NCI-H460 (cell line): Measurements from ENCODE around the gene TCEAL3. TPM values are rescaled to one million over a fixed set of nuclear protein-coding genes. Genes with fewer than 3 reads are reported as not detected.
"Not testable (repeated sequence)": the region's sequence is repeated elsewhere in the genome, so short reads cannot be mapped to it uniquely, and the experiment has no call there.

ENCODE experiments used
- DNase-seq: peaks from one replicate; pipeline ENCODE4 v3.0.0-alpha.2; 2016; ENCODE audit warnings: low read depth; ENCODE audit errors: extremely low read depth
- total RNA-seq: library from RNA; depleted of rRNA; stranded (reverse); fragments of >200 nt; shearing (Covaris generic); gene quantifications from 2 replicates; pipeline ENCODE4 v1.2.3, GENCODE V29; 2014

The TCEAL3 gene
- total RNA-seq, 1 experiment from 2014 or later, result 5.0 TPM

GRCh38 chrX:103624111-103624510 is 16.3 kb downstream of the TCEAL3 start:
- no peak for DNase-seq

DNA sequence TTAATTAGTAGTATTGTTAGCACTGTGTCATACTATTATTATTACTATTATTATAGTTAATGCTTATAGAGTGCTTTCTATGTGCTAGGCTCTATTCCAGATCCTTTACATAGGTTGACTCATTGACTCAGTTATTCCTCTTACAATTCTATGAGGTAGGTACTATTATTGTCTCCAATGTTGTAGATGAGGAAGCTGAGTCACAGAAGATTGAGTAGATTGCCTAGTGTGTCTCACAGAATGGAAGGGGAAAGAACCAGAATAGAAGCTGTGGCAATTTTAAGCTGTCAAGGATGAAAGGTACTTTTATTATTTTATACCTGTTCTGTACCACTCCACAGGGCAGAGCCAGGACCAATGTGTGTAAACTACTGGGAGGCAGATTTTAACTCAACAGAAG is 19.1 kb downstream of the TCEAL3 start:
- no peak for DNase-seq

DNA sequence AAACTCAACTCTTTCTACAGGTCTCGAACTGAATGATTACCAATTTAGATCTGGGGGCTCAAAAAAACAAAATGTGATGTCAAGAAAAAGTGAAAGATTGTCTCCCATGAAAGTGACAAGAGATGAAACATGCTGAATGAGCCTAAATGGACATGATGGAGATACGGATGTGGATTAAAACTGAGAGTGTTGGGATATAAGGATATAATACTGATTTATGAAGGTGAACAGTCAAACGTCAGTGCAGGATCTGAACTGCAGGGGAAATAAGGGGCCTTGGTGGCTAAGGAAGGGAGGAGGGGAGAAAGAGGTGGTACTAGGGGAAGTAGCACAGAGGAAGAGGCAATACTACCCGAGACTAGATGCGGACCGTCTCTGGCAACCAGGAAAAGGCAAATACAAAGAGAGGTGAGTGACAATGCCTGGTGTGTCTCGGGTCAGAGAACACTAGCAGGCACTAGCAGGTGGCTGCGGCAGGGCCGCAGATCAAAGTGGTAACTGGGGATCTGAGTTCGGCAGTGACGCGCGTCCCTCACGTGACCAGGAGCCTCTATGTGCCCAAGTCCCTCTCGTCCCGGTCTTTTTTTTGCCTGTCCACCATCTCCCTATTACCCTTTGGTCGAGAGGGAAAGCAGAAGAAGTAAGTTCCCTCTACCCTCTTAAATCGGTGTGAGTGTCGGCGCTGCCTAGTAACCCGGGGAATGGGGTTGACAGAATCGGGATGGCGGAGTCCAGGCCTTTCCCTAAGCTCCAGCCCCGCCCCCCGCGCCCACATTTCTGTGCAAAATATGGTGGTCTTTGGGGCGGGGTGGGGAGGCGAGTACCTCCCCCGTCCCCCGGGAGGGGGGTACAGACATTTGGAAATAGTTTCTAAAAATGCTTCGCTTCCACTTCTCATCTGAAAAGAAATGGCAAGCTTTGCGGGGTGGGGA is 20.9 kb downstream of the TCEAL3 start, which contains the start of gene TCEAL1:
Gene TCEAL1, plus strand, starts transcription at position 590 of the 932 bp plus-strand sequence. CDS start 942 bp downstream, outside the sequence.
- no peak for DNase-seq

DNA sequence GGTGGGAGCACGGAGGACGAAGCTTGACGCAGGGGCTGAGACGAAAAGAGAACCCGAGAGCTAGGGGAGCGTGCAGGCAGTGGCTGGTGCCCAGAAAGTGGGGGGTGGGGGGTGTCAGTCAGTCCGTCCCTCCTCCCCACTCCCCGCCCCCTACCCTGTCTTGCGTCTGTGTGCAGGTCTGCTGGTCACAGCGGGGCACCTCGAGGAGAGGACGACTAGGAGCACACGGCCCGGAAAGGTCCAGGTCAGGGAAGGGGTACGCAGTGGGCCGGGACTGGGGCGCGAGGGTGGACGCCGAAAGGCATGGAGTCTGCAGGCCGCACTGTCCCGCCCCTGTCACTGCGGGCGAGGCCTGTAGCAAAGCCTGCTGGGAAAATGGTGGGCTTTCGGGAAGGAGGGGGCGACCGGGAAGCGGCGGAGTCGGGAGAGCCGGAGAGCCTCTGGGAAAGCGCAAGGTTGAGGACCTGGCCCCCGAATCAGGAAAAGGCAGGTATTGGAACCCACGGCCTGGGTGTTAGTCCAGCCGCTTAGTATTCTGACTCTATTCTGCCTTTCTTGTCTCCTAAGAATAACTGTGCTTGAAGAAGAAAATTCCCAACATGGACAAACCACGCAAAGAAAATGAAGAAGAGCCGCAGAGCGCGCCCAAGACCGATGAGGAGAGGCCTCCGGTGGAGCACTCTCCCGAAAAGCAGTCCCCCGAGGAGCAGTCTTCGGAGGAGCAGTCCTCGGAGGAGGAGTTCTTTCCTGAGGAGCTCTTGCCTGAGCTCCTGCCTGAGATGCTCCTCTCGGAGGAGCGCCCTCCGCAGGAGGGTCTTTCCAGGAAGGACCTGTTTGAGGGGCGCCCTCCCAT is 21.8 kb downstream of the TCEAL3 start:
- peak; percentile 61 for DNase-seq

DNA sequence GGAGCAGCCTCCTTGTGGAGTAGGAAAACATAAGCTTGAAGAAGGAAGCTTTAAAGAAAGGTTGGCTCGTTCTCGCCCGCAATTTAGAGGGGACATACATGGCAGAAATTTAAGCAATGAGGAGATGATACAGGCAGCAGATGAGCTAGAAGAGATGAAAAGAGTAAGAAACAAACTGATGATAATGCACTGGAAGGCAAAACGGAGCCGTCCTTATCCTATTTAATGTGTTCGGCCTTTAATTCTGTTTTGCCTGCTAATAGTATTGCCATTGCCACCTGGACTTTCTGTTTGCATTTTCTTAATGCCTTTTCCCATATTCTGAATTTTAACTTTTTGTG is 22.4 kb downstream of the TCEAL3 start:
- DNase-seq, result no peak

DNA sequence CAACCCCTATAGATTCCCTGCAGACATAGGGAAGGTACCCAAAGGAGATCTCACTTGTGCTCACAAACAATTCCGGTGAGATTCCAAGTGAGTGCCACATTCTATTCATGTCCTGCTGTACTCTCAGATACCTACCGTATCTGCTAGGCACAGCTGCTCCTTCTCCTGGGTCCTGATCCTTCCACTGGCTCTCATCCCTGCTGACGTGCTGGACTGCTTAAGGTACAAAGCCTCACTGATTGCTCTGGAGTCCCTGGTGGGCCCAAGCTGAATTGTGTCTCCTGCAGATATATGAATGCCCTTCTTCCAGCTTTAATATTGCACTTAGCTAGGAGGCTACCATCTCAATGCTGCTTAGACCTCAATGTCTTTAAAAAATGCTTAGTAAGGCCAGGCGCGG is 23.4 kb downstream of the TCEAL3 start:
- no peak for DNase-seq

DNA sequence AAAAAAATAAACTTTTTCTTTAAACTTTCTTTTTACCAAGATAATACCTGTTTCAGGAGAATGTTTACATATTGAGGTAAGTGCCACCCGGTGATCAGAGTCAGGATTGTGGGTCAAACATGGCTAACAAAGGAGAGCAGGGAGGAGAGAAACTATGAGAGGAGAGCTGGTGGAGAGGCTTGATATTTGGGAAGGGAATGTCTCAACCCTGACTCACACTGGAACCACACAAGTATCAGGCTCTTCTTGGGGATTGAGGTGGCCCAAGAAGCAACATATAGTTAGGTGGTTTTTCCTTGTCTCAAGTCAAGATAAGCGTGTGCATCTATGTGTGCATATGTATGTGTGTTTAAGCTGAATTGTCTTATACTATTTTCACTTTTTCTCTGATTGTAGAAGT is 27.7 kb downstream of the TCEAL3 start:
- DNase-seq, result no peak

DNA sequence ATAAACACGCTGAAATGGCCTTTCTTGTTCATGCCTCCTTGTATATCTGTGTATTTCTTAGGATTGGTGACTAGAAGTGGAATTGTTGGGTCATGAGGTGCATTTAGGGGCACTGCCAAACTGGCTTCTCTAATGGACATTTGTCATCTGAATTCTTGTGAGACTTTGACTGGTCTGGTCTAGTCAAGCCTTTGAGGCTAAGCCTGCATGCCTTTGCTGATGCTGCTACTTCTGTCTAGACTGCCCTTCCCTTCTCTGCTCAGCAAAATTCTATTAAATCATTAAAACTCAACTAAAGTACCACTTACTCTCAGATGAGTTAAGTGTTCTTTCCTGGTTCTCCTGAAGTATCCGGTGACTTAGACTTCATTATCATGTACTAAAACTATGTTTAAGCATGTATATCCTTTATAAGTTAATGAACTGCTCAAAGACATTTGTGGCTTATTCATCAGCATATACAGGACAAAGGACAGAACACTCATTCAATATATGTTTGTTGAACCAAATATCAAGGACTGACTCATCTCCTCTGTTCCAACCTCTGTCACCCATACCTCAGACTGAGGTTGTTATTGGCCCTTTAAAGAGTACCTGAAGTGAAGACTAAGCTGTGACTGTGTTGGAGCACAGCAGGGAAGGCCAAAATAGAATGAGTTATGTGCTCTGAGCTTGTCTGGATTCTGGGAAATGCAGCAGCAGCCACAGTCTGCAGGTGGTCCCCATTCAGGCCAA is 30.0 kb downstream of the TCEAL3 start:
- DNase-seq, result no peak

DNA sequence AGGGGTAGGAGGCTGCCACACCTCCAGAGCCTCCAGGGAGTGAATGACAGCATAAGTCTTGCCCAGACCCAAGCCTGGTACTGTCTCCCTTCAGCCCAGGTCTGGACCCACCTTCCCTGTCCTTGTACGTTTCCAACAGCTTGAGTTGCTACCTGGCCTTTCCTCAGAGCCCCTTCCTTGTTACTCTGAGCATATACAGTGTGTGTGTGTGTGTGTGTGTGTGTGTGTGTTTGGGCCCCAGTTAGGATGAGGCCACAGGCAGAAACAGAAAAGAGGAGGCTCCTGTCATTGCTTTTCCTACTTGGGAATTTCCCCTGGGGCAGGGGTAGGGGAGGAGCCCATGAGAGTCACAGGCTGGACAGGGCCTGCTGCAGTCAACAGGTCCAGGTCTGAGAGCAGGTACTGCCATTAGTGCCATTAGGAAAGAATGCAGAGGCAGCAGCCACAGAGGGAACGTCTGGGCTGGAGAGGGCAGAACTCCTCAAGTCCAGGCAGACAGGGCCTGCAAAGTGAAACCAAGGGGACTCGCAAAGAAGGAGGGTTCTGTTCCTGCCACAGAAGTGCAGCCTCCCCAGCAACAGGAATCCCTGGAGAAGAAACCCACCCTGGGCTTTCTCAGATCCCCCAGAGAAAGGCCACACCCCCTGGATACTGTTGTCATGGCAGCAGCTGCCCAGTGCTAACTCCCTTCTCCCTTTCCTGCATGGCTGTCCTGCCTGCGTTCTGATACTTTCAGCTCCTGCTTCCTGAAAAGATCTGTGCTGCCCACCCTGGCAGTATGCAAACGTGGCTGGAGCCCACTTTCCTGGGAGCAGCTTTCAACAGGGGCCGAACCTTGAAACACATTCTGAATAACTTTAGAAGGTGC is 30.9 kb downstream of the TCEAL3 start:
- not testable (repeated sequence) for DNase-seq

GRCh38 chrX:103640401-103641155 is 32.8 kb downstream of the TCEAL3 start:
- no peak for DNase-seq

- DNase-seq, result no peak
These were observed 36.4 kb downstream of the TCEAL3 start for GRCh38 chrX:103644125-103644524.

DNA sequence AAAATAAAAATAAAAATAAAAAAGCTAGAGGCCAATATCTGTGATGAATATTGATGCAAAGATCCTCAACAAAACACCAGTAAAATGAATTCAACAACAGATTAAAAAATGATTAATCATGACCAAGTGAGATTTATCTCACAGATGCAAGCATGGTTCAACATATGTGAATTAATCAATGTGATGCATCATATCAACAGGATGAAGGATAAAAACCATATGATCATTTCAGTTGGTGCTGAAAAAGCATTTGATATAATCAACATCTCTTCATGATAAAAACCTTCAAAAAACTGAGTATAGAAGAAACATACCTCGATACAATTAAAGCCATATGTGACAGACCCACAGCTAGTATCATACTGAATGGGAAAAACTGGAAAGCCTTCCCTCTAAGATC is 39.9 kb downstream of the TCEAL3 start:
- DNase-seq, result no peak

- DNase-seq, result no peak
These were observed 43.5 kb downstream of the TCEAL3 start for GRCh38 chrX:103651151-103651773.

GRCh38 chrX:103655230-103656000 is 47.7 kb downstream of the TCEAL3 start:
- DNase-seq, result not testable (repeated sequence)

DNA sequence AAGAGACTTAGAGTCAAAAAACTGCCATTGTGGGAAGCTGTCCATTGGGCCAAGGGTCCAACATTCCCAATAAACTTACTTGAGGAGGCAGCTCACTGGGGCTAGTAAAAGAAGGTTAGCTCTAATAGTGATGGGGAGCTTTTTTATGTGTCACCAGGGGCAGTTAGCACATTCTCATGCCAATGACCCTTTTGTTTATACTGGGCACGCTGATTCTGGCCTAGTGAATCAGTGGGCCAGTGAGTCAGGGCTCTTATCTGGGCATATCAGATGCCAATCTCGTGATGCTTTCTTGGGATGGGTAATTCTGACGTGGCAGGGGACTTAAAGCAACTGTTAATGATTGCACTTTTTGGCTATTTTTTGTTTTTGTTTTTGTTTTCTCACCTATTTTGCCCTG is 48.9 kb downstream of the TCEAL3 start:
- peak; percentile 86 for DNase-seq

GRCh38 chrX:103657066-103657465 is 49.3 kb downstream of the TCEAL3 start:
- DNase-seq, result not testable (repeated sequence)

GRCh38 chrX:103658681-103659433 is 51.1 kb downstream of the TCEAL3 start:
- DNase-seq, result no peak
